Nephron (organoid): ENCODE data around the gene TMEM151B.

Experiments
- H3K27ac Mint-ChIP-seq, 3 experiments: 2 replicates each; pipeline ENCODE4 v1.8.0; 2020; ENCODE audit warnings: mixed read lengths in 3 of 3, mild to moderate bottlenecking in 2 of 3, moderate library complexity in 1 of 3
- H3K27me3 Mint-ChIP-seq: 2 replicates; pipeline ENCODE4 v1.8.0; 2021; ENCODE audit warnings: low read depth, mild to moderate bottlenecking, moderate library complexity, mixed read lengths
- H3K36me3 Mint-ChIP-seq: 2 replicates; pipeline ENCODE4 v1.8.0; 2020; ENCODE audit warnings: low read depth, mixed read lengths
- H3K4me1 Mint-ChIP-seq: 2 replicates; pipeline ENCODE4 v1.8.0; 2020; ENCODE audit warnings: mixed read lengths
- H3K4me3 Mint-ChIP-seq, 3 experiments: 2 replicates each; pipeline ENCODE4 v1.8.0; 2020; ENCODE audit warnings: mild to moderate bottlenecking in 3 of 3, mixed read lengths in 3 of 3, moderate library complexity in 2 of 3
- H3K9me3 Mint-ChIP-seq: 2 replicates; pipeline ENCODE4 v1.8.0; 2020; ENCODE audit warnings: mixed read lengths
- CTCF ChIP-seq, 3 experiments: fragments of 200-600 bp; sonication (generic); IDR thresholded peaks; one replicate each; pipeline ENCODE4 v1.5.0; 2021; ENCODE audit warnings: antibody characterized with exemption in 3 of 3; ENCODE audit not compliant: unreplicated experiment in 3 of 3

TMEM151B gene

DNA sequence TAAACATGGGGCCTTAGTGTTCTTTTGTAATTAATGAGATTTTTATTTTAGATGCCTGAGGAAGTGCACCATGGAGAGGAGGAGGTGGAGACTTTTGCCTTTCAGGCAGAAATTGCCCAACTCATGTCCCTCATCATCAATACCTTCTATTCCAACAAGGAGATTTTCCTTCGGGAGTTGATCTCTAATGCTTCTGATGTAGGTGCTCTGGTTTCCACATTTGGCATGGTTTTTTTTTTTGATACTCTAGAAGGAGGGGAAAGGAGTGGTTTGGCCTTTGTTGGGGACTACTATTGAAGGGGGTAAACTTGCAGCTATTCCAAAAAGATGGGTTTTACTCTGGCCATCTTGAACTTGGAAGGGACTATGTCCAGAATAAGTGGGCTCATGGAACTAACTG, 21.7 kb upstream of the TMEM151B start:
- peaks cover 9% of the 10 kb centered on the region for H3K27me3 Mint-ChIP-seq
- no peak for TF ChIP-seq CTCF (IDR thresholded peaks at IDR 0.05; ENCODE audit: unreplicated experiment in 3 of 3)

GRCh38 chr6:44249082-44249748, 21.0 kb upstream of the TMEM151B start:
- peak overlapping the region; percentile 21 to 96 (median 25) for H3K27ac Mint-ChIP-seq
- peak overlapping the region; percentile 98 to 100 (median 99) for H3K4me3 Mint-ChIP-seq
- peaks cover 64% of the 10 kb centered on the region for H3K36me3 Mint-ChIP-seq
- no peaks in the 10 kb centered on the region for H3K9me3 Mint-ChIP-seq
- TF ChIP-seq CTCF (IDR thresholded peaks at IDR 0.05; ENCODE audit: unreplicated experiment in 3 of 3), result no peak
- peaks cover 4% of the 10 kb centered on the region for H3K27me3 Mint-ChIP-seq
- H3K4me1 Mint-ChIP-seq, result peaks cover 36% of the 10 kb centered on the region

More for the DNA sequence above, 21.7 kb upstream of the TMEM151B start:
- H3K4me3 Mint-ChIP-seq, result peak overlapping the region; percentile 98 to 100 (median 99)
- H3K4me1 Mint-ChIP-seq, result peaks cover 36% of the 10 kb centered on the region
- H3K27ac Mint-ChIP-seq, result peak overlapping the region; percentile 92 to 99 (median 96)
- H3K9me3 Mint-ChIP-seq, result no peaks in the 10 kb centered on the region
- H3K36me3 Mint-ChIP-seq, result peaks cover 58% of the 10 kb centered on the region

GRCh38 chr6:44250067-44250717, 20.1 kb upstream of the TMEM151B start:
- Mint-ChIP-seq H3K4me1 (peaks cover 42% of the 10 kb centered on the region), H3K36me3 (peaks cover 71% of the 10 kb centered on the region), H3K27me3 (peaks cover 4% of the 10 kb centered on the region), H3K27ac (no peak overlapping the region), H3K4me3 (peak overlapping the region; percentile 7 to 73 (median 9)), H3K9me3 (no peaks in the 10 kb centered on the region)
- TF ChIP-seq CTCF (IDR thresholded peaks at IDR 0.05; ENCODE audit: unreplicated experiment in 3 of 3), result no peak

DNA sequence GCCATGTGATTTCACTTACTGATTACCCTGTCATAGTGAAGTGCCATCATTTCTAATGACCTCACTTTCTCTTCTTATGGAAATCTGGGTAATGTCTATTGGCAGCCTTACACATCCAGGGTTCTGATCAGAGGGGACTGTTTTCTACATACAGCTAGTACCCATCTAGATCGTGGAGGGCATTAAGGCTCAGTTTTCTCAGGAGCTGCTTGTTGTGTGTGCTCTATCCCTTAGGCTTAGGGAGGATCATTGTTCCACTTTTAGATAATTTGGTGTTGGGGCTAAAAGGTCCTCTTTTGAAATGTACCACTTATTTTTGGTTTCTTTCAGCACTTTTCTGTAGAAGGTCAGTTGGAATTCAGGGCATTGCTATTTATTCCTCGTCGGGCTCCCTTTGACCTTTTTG, 19.5 kb upstream of the TMEM151B start:
- Mint-ChIP-seq H3K4me1 (peaks cover 43% of the 10 kb centered on the region), H3K27me3 (peaks cover 4% of the 10 kb centered on the region), H3K4me3 (peak overlapping the region in 1 of 3 experiments; percentile 16), H3K9me3 (no peaks in the 10 kb centered on the region), H3K36me3 (peaks cover 71% of the 10 kb centered on the region), H3K27ac (no peak overlapping the region)
- TF ChIP-seq CTCF (IDR thresholded peaks at IDR 0.05; ENCODE audit: unreplicated experiment in 3 of 3), result no peak

DNA sequence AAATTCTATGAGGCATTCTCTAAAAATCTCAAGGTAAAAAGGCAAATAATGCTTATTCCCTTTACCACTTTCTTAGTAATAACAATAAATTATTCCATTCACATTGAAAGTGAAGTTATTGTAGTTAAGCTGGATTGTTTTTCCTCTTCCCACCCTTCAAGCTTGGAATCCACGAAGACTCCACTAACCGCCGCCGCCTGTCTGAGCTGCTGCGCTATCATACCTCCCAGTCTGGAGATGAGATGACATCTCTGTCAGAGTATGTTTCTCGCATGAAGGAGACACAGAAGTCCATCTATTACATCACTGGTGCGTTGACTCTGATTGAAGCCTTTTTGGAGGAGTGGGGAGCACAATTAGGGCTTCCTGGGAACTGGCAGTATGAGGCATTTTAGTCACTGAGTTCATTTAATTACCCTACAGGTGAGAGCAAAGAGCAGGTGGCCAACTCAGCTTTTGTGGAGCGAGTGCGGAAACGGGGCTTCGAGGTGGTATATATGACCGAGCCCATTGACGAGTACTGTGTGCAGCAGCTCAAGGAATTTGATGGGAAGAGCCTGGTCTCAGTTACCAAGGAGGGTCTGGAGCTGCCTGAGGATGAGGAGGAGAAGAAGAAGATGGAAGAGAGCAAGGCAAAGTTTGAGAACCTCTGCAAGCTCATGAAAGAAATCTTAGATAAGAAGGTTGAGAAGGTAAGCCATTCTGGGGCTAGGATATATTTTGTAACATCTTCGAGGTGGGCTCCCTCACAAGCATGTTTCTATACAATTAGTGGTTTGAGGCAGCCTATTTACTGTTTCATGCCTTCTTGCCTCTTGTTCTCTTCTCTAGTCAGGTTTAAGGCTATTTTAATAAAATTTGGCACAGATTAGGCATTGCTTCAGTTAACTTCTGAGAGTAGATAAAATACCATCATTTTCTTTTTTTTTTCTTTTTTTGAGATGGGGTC, 18.4 kb upstream of the TMEM151B start:
- Mint-ChIP-seq H3K4me3 (peak overlapping the region; percentile 6 to 61 (median 34)), H3K36me3 (peaks cover 71% of the 10 kb centered on the region), H3K27me3 (peaks cover 4% of the 10 kb centered on the region), H3K4me1 (peaks cover 51% of the 10 kb centered on the region), H3K9me3 (no peaks in the 10 kb centered on the region), H3K27ac (no peak overlapping the region)
- no peak for TF ChIP-seq CTCF (IDR thresholded peaks at IDR 0.05; ENCODE audit: unreplicated experiment in 3 of 3)
